ENCODE data around the gene RNF224.
"Not testable (repeated sequence)": the region's sequence is repeated elsewhere in the genome, so short reads cannot be mapped to it uniquely, and the experiment has no call there.

Gene RNF224

DNA sequence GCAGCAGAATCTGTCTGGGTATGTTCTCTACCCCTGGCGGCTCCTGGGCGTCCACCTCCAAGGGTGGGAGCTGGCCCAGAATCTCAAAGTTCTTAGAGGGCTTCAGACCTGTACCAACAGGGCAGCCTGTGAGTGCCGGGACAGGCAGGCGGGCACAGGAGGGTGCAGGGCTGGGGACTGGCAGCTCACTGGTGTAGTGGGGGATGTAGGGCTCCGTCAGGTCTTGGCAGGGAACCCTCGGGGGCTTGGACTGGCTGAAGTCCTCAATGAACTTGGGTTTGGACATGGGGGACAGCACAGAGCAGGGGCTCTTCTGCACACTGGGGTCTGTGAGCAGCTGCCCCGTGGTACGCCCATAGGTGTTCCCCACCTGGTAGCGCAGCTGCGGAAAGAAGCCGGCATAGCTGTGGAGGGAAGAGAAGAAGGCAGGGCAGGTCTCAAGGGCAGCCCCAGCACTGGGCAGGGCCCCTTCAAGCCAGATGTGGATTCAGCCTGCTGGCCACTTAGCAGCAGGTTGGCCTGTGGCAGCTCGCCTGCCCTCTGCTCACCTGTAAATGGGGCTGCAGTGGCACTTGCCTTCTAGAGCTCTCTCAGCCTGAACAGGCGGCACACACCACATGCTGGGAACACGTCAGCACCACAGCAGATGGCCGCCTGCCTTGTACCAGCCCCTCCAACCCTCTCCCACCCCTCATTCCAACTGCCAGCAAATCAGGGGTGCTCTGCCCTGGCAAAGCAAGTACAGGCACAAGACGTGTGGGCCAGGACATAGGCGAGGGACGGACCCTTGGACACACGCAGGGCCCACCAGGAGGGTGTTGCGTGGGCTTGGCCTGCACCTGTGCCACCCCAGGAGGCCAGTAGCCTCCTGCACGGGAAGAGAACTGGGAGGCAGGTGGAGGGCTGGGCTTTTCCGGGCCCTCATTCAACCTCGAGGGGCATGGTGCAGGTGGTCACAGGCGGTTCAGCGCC, 18.4 kb downstream of the RNF224 start:
- no peak overlapping the region for H3K4me3 ChIP-seq (ENCODE audit: low read length)
- no peak for DNase-seq (ENCODE audit: low read depth, low spot score)

- DNase-seq (ENCODE audit: low read depth, low spot score) = no peak
- H3K4me3 ChIP-seq (ENCODE audit: low read length) = no peak overlapping the region
Observed at GRCh38 chr9:137247135-137247915, 20.0 kb downstream of the RNF224 start.

DNA sequence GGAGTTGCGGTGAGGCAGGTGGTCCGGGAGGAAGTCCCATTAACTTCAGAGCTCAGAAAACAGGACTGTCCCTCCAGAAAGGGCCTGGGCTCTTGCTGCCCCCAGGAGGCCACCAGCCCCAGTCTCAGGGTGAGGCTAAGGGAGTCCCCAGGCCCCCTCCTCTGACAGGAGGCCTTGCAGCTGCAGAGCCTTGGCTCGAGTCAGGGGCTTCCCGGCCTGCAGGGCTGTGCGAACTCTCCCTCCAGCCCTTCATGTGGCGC, 20.5 kb downstream of the RNF224 start:
- no peak overlapping the region for H3K4me3 ChIP-seq (ENCODE audit: low read length)
- no peak for DNase-seq (ENCODE audit: low read depth, low spot score)

- H3K4me3 ChIP-seq (ENCODE audit: low read length) = no peak overlapping the region
- no peak for DNase-seq (ENCODE audit: low read depth, low spot score)
Observed at GRCh38 chr9:137250329-137251193, 23.3 kb downstream of the RNF224 start.

DNA sequence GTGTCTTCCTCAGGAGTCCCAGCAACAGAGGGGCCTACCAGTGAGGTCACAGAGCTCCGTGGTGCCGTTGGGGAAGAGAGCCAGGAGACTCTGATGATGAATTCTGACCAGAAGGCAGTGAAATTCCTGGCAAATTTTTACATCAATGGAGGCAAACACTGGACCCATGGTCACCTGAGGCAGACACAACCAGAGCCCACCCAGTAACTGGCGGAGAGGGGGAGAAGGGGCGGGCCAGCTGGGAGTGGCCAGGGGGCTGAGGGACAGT, 23.8 kb downstream of the RNF224 start, which contains the start of gene STPG3:
TSS of gene STPG3 (plus strand) at position 93 of the 268 bp plus-strand sequence. CDS start at position 94, 1 bp downstream.
- no peak within 1 kb of the TSS for H3K4me3 ChIP-seq (ENCODE audit: low read length)
- no peak for DNase-seq (ENCODE audit: low read depth, low spot score)

- no peak overlapping the region for H3K4me3 ChIP-seq (ENCODE audit: low read length)
- no peak for DNase-seq (ENCODE audit: low read depth, low spot score)
Observed at GRCh38 chr9:137251490-137252268, 24.4 kb downstream of the RNF224 start.

- DNase-seq (ENCODE audit: low read depth, low spot score) = no peak
- no peak overlapping the region for H3K4me3 ChIP-seq (ENCODE audit: low read length)
Observed at GRCh38 chr9:137252555-137253506, 25.5 kb downstream of the RNF224 start.

DNA sequence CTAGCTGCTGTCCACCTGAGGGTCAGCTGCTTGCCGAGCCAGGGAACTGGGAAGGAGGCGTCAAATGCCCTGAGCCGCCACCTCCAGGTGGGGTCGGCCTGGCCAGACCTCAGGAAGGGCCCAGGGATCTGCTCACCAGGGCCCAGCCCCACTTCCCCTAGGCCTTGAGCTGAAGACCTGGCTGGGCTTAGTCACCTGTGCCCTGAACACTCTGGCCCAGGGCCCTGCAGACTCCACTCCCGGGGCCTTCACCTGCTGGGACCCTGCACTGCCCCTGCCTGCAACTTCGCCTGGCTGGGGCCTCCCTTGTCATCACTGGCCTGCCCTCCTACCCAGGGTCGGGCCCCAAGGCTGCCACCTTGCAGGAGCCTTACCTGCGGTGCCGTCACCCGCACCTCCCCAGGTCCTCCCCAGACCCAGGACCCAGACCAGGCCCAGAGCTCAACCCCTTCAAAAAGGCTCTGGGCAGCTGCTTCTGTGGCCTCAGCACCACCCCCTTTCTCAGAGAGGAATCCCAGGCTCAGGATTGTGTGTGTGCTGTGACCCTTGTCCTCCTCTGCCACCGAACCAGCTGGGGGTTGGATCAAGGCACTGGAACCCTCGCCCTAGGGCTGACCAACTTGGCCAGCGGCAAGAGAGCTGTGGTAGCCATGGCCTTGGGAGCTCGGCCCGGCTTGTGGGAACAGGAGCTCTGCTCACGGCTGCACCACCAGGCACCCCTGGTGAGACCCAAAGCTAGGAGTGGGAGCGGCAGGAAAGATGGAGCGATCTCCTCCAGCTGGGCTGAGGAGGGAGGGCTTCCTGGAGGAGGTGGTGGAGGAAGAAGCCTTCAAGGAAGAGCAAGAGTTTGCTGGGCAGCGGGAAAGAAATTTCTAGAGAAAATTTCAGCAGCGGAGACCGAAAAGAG, 26.7 kb downstream of the RNF224 start:
- peak overlapping the region; percentile 73 for H3K4me3 ChIP-seq (ENCODE audit: low read length)
- no peak for DNase-seq (ENCODE audit: low read depth, low spot score)

- DNase-seq (ENCODE audit: low read depth, low spot score) = peak; percentile 71
- H3K4me3 ChIP-seq (ENCODE audit: low read length) = peak within 1 kb of the TSS; percentile 90
Observed at GRCh38 chr9:137254624-137255447, 27.5 kb downstream of the RNF224 start, which contains the start of gene NELFB. Gene NELFB (plus strand): TSS chr9:137255327.

GRCh38 chr9:137255448-137256114, 28.3 kb downstream of the RNF224 start:
- DNase-seq (ENCODE audit: low read depth, low spot score) = no peak
- H3K4me3 ChIP-seq (ENCODE audit: low read length) = peak overlapping the region; percentile 90

DNA sequence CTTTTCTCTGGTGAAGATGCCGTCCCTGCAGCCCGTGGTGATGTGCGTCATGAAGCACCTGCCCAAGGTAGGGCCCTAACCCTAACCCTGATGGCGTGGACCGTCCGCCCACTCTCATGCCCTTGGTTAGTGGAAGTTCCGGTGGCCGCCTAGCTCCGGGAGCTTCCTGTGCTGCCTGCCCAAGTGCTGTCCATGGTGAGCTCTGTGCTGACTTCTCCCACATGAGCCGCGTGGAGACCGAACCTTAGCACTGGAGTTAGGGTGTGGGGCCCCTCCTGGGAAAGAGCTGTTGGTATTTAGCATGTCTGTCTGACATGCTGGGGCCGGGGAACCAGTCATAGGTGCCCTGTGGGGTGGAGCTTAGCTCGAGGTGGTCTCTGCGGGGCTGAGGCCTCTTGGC, 29.1 kb downstream of the RNF224 start:
- DNase-seq (ENCODE audit: low read depth, low spot score) = no peak
- peak overlapping the region; percentile 90 for H3K4me3 ChIP-seq (ENCODE audit: low read length)

DNA sequence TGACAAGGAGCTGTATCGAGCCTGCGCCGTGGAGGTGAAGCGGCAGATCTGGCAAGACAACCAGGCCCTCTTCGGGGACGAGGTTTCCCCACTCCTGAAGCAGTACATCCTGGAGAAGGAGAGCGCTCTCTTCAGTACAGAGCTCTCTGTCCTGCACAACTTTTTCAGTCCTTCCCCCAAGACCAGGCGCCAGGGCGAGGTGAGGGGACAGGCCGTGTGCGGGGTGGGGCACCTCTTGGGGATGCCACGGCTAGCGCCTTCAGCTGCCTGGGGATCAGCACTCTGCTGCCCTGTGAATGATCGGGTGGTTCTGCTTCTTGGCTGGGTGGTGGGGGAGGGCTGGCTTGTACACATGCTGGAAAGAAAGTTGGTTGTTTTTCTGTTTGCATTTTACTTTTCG, 29.6 kb downstream of the RNF224 start:
- no peak overlapping the region for H3K4me3 ChIP-seq (ENCODE audit: low read length)
- DNase-seq (ENCODE audit: low read depth, low spot score) = no peak

- DNase-seq (ENCODE audit: low read depth, low spot score); H3K4me3 ChIP-seq (ENCODE audit: low read length): not testable (repeated sequence)
Observed at GRCh38 chr9:137262173-137262908, 35.0 kb downstream of the RNF224 start.

DNA sequence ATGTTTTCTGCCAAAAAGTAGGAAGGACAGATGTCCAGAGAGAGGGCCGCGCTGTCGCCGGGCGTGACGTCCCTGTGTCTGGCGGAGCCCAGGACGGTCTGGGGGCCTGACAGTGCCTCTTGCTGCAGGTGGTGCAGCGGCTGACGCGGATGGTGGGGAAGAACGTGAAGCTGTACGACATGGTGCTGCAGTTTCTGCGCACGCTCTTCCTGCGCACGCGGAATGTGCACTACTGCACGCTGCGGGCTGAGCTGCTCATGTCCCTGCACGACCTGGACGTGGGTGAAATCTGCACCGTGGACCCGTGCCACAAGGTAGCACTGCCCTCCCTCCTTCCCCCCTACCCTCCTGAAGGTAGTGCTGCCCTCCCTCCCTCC, 35.6 kb downstream of the RNF224 start:
- no peak overlapping the region for H3K4me3 ChIP-seq (ENCODE audit: low read length)
- DNase-seq (ENCODE audit: low read depth, low spot score) = no peak

DNA sequence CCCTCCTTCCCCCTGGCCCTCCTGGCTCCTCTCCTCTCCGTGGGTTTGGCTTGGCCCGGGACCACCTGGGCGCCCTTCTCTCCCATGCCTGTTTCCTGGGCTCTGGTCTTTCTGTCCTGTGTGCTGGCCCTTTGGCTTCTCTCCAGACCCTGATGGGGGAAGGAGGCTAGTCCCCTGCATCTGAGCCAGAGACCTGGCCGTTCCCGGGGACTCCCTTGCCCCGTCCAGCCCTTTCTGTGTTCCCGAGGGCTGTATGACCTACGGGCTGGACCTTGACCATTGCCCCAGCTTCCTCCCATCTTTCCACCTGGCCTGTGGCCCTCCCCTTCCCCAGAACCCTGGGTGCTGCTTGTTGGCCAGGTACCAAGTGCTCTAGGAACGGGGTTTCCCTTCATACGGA, 36.2 kb downstream of the RNF224 start:
- no peak for DNase-seq (ENCODE audit: low read depth, low spot score)
- no peak overlapping the region for H3K4me3 ChIP-seq (ENCODE audit: low read length)
